ENCODE measurements around the gene SSBP4. TPM values are rescaled to one million over a fixed set of nuclear protein-coding genes. Genes with fewer than 3 reads are reported as not detected.

SSBP4 gene
- 100 to 1,000 TPM in 1 of 2 donors, 10 to 100 TPM in 1; 90.3 to 118 TPM for total RNA-seq
- polyA plus RNA-seq (ENCODE audit: insufficient read depth, low read depth, low replicate concordance) = 80.5 TPM
- long read RNA-seq, donor 1, transcript SSBP4-202 (17 exons, 1,721 nt) = major isoform, 8 of 21 reads
- long read RNA-seq, donor 1, partial matches to known transcripts = 0 of 21 reads
- long read RNA-seq, donor 1, other reads (novel, unspliced or antisense) = 5 of 21 reads
- long read RNA-seq, donor 2, transcript SSBP4-202 (17 exons, 1,721 nt) = major isoform, 8 of 14 reads
- long read RNA-seq, donor 2, partial matches to known transcripts = 0 of 14 reads
- long read RNA-seq, donor 2, other reads (novel, unspliced or antisense) = 0 of 14 reads

- Histone ChIP-seq H3K36me3 (ENCODE audit: low read depth, missing control alignments) (no peaks in the 10 kb centered on the region), H3K27ac (peak within 1 kb of the TSS; percentile 92 to 93), H3K9me3 (no peaks in the 10 kb centered on the region), H3K4me1 (peaks cover 71% of the 10 kb centered on the region), H3K27me3 (no peaks in the 10 kb centered on the region), H3K4me3 (peak within 1 kb of the TSS; percentile 73 to 84)
- peak; percentile 75 for DNase-seq
- 0% methylated on average over 31 of the region's 80 CpGs; no CpG with 5 or more reads in 1 of the 2 donors for WGBS, 2 donors
- intact Hi-C loops (cut with DNase I; ENCODE audit: low total_unique reads) = no loop called here
- TF ChIP-seq, protein P1, sequence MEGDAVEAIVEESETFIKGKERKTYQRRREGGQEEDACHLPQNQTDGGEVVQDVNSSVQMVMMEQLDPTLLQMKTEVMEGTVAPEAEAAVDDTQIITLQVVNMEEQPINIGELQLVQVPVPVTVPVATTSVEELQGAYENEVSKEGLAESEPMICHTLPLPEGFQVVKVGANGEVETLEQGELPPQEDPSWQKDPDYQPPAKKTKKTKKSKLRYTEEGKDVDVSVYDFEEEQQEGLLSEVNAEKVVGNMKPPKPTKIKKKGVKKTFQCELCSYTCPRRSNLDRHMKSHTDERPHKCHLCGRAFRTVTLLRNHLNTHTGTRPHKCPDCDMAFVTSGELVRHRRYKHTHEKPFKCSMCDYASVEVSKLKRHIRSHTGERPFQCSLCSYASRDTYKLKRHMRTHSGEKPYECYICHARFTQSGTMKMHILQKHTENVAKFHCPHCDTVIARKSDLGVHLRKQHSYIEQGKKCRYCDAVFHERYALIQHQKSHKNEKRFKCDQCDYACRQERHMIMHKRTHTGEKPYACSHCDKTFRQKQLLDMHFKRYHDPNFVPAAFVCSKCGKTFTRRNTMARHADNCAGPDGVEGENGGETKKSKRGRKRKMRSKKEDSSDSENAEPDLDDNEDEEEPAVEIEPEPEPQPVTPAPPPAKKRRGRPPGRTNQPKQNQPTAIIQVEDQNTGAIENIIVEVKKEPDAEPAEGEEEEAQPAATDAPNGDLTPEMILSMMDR (IDR thresholded peaks at IDR 0.05) = peak in 2 of 3 experiments; percentile 39 to 41
- TF ChIP-seq POLR2A (IDR thresholded peaks at IDR 0.05) = no peak
These were observed at the start of gene SSBP4 for GRCh38 chr19:18419195-18419698. TSS of gene SSBP4 (plus strand) at chr19:18419398. CDS start at chr19:18419649, 251 bp downstream.

GRCh38 chr19:18373407-18373891 is 45.7 kb upstream of the SSBP4 start:
- H3K36me3 ChIP-seq (ENCODE audit: low read depth, missing control alignments) = no peaks in the 10 kb centered on the region
- TF ChIP-seq POLR2A (IDR thresholded peaks at IDR 0.05) = no peak
- TF ChIP-seq, protein P1 (IDR thresholded peaks at IDR 0.05) = no peak
- no peak for DNase-seq
- H3K9me3 ChIP-seq = no peaks in the 10 kb centered on the region
- no peaks in the 10 kb centered on the region for H3K27me3 ChIP-seq
- peak overlapping the region; percentile 60 to 89 for H3K27ac ChIP-seq
- WGBS, 2 donors = 73 to 74% methylated on average over 4 of the region's 4 CpGs
- intact Hi-C loops (cut with DNase I; ENCODE audit: low total_unique reads) = no loop called here
- no peak overlapping the region for H3K4me3 ChIP-seq
- H3K4me1 ChIP-seq = peaks cover 18% of the 10 kb centered on the region

DNA sequence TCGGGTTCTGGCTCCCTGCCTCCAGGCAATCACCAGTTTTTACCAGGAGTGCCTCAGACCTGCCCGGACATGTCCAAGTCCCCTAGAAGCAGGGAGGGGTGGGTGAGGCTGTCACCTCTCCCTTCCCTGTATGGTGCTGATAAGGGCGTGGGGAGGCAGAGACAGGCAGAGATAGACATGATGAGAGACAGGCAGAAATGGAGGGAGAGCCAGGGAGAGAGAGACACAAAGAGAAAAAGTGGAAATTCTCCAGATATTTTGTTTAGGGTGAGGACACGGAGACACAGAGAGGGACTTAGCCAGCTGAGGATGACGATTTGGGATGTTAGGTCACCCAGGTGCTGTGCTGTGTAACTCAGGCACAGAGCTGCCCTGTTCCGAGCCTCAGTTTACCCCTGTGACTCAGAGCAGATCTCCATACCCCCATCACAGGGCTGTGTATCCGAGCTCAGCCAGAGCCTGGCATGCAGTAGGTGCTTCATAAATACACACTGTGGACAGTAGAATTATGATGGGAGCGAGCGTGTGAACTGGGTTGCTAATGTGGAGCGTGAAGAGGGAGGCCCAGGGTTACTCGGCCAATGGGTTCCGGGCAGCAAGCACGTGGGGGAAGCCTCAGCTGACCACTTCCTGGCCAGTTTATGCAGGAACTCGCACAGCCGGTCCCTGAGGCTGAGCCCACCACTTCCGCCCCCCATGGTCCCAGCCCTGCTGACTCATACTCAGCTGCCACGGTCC is 45.1 kb upstream of the SSBP4 start:
- DNase-seq = peak; percentile 89
- Histone ChIP-seq H3K4me3 (no peak overlapping the region), H3K9me3 (no peaks in the 10 kb centered on the region), H3K36me3 (ENCODE audit: low read depth, missing control alignments) (no peaks in the 10 kb centered on the region), H3K27me3 (no peaks in the 10 kb centered on the region), H3K4me1 (peaks cover 18% of the 10 kb centered on the region), H3K27ac (peak overlapping the region; percentile 60 to 89)
- WGBS, 2 donors = 42 to 44% methylated on average over 8 to 17 of the region's 17 CpGs
- TF ChIP-seq POLR2A (IDR thresholded peaks at IDR 0.05) = no peak
- TF ChIP-seq, protein P1 (IDR thresholded peaks at IDR 0.05) = no peak
- intact Hi-C loops (cut with DNase I; ENCODE audit: low total_unique reads) = no loop called here

- TF ChIP-seq POLR2A (IDR thresholded peaks at IDR 0.05) = no peak
- TF ChIP-seq, protein P1 (IDR thresholded peaks at IDR 0.05) = no peak
- DNase-seq = no peak
- no peaks in the 10 kb centered on the region for H3K36me3 ChIP-seq (ENCODE audit: low read depth, missing control alignments)
- no peak overlapping the region for H3K4me3 ChIP-seq
- no peak overlapping the region for H3K27ac ChIP-seq
- WGBS, 2 donors = 76 to 82% methylated on average over 6 of the region's 6 CpGs
- intact Hi-C loops (cut with DNase I; ENCODE audit: low total_unique reads) = no loop called here
- no peaks in the 10 kb centered on the region for H3K27me3 ChIP-seq
- peaks cover 22% of the 10 kb centered on the region for H3K4me1 ChIP-seq
- H3K9me3 ChIP-seq = no peaks in the 10 kb centered on the region
These were observed 42.2 kb upstream of the SSBP4 start for GRCh38 chr19:18377026-18377425.

Data from testis (tissue), 5 donors.